Left ventricle myocardium inferior (tissue), 1 donor: ENCODE data around the gene BMF. TPM values are rescaled to one million over a fixed set of nuclear protein-coding genes. Genes with fewer than 3 reads are reported as not detected.
"Not testable (repeated sequence)": the region's sequence is repeated elsewhere in the genome, so short reads cannot be mapped to it uniquely, and the experiment has no call there.

Experiments
- DNase-seq: peaks from one replicate; pipeline ENCODE4 v3.0.0-alpha.2; 2020
- H3K27ac ChIP-seq: fragments of 200-600 bp; replicated peaks from 2 replicates; pipeline ENCODE4 v1.8.0; 2021
- H3K27me3 ChIP-seq: fragments of 200-600 bp; 2 replicates; pipeline ENCODE4 v1.8.0; 2021; ENCODE audit warnings: low read depth
- H3K36me3 ChIP-seq: fragments of 200-600 bp; 2 replicates; pipeline ENCODE4 v1.8.0; 2021
- H3K4me1 ChIP-seq: fragments of 200-600 bp; 2 replicates; pipeline ENCODE4 v1.8.0; 2021
- H3K4me3 ChIP-seq: fragments of 200-600 bp; 2 replicates; pipeline ENCODE4 v1.8.0; 2021; ENCODE audit warnings: mild to moderate bottlenecking, moderate library complexity
- H3K9me3 ChIP-seq: fragments of 200-600 bp; replicated peaks from 2 replicates; pipeline ENCODE4 v1.8.0; 2021
- intact Hi-C: fragments of 100-400 bp; cut with micrococcal nuclease; formaldehyde crosslinking; loops from one replicate; pipeline ENCODE4 v1.11.0; 2022
- total RNA-seq: library from RNA; stranded (reverse); fragmentation: NEBNext Ultra II Directional; extraction: Animal tissue kit (Norgen Biotek cat#: 25700); gene quantifications from one replicate; pipeline ENCODE4 v1.2.1, GENCODE V29; 2021
- TF ChIP-seq, protein P1 (sequence below): fragments of 200-600 bp; IDR thresholded peaks from 2 replicates; pipeline ENCODE4 v1.8.0; 2021; ENCODE audit warnings: antibody characterized with exemption, mild to moderate bottlenecking, borderline replicate concordance
- donor health status: DM: no; HTN: yes; CAD: no; lungs with severe emphysema.

The BMF gene
- total RNA-seq, 1 donor from 2014 or later, result 3.1 TPM

DNA sequence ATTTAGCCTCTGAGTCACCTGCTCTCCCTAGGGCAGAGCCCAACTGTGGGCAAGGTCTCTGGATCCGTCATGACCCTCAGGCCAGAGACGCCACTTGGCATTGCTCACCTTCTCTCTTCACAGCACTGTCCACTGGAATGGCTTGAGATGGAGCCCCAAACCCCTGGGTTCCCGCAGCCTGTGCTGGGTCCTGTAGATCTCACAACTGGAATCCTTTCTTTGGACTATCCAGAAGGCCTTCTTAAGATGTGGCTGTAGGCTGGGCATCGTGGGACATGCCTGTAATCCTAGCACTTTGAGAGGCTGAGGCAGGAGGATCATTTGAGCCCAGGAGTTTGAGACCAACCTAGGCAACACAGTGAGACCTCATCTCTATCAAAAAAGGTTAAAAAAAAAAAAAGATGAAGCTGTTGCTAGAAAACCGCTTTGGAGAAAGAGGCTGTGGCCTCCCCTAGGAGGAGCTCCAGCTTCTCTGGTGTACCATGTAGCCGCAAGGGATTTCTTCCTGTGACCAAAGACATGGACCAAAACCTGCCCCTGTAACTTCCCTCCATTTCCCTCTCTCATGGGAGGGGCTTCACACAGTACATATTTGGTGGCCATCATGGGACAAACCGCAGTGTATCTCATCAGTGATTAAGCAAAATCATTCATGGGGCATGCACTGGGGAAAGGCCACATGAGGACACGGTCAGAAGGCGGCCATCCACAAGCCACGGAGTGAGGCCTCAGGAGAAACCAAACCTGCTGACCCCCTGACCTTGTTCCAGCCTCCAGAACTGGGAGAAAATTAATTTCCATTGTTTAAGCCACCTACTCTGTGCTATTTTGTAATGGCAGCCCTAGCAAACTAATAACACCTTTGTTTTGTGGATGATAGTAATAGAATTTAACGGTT is 28.9 kb upstream of the BMF start:
- Histone ChIP-seq H3K4me1 (no peaks in the 10 kb centered on the region), H3K4me3 (no peak overlapping the region), H3K9me3 (no peaks in the 10 kb centered on the region), H3K27ac (no peak overlapping the region), H3K27me3 (no peaks in the 10 kb centered on the region), H3K36me3 (no peaks in the 10 kb centered on the region)
- DNase-seq, result no peak
- TF ChIP-seq, protein P1, sequence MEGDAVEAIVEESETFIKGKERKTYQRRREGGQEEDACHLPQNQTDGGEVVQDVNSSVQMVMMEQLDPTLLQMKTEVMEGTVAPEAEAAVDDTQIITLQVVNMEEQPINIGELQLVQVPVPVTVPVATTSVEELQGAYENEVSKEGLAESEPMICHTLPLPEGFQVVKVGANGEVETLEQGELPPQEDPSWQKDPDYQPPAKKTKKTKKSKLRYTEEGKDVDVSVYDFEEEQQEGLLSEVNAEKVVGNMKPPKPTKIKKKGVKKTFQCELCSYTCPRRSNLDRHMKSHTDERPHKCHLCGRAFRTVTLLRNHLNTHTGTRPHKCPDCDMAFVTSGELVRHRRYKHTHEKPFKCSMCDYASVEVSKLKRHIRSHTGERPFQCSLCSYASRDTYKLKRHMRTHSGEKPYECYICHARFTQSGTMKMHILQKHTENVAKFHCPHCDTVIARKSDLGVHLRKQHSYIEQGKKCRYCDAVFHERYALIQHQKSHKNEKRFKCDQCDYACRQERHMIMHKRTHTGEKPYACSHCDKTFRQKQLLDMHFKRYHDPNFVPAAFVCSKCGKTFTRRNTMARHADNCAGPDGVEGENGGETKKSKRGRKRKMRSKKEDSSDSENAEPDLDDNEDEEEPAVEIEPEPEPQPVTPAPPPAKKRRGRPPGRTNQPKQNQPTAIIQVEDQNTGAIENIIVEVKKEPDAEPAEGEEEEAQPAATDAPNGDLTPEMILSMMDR, result no peak
- intact Hi-C loops, result no loop called here

DNA sequence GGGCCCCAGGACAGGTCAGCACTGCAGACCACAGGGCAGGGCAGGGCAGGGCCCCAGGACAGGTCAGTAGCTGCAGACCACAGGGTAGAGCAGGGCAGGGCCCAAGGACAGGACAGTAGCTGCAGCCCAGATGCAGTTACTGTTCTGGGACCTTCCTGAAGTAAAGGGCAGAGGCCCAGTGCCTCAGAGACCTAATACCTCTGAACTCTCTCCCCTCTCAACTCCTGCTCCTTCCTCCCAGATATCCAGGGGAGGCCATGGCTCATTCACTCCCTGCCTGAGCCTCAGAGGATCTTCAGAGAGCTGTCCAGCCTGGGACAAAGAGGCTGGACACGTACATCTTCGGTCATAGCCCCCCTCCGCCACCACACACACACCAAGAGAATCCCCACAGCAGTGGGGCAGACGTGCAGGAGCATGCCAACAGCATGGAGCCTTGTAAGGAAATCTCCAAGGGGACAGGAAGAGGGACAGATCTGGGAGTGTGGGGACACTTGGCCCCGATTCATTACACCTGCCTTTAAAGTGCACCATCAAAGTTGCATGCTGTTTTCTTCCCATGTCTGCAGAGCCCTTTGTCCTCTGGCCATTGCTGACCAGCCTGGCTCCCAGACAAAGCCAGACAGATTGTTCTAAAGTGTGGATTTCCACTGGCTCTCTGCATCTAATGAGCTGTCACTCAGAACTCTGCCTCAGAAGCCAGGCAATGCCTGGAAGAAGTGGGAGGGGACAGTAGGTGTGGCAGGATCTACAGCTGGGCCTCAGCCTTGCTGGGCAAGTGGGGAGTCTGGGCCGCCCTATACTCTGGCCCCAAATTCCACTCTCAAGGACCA is 28.0 kb upstream of the BMF start:
- H3K27ac ChIP-seq, result no peak overlapping the region
- intact Hi-C loops, result no loop called here
- TF ChIP-seq, protein P1, result no peak

DNA sequence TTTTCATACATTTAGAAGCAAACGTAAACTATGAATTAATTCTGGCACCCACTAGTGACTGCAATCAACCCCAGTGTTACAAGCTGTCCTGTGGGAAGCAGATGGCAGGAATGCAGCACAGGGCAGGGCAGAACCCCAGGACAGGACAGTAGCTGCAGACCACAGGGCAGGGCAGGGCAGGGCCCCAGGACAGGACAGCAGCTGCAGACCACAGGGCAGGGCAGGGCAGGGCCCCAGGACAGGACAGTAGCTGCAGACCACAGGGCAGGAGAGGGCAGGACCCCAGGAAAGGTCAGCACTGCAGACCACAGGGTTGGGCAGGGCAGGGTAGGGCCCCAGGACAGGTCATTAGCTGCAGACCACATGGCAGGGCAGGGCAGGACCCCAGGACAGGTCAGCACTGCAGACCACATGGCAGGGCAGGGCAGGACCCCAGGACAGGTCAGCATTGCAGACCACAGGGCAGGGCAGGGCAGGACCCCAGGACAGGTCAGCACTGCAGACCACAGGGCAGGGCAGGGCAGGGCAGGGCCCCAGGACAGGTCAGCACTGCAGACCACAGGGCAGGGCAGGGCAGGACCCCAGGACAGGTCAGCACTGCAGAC is 27.3 kb upstream of the BMF start:
- H3K36me3 ChIP-seq, intact Hi-C loops: not testable (repeated sequence)

More for the DNA sequence above, 28.0 kb upstream of the BMF start:
- Histone ChIP-seq H3K4me1 (no peaks in the 10 kb centered on the region), H3K36me3 (no peaks in the 10 kb centered on the region), H3K27me3 (no peaks in the 10 kb centered on the region), H3K9me3 (no peaks in the 10 kb centered on the region), H3K4me3 (no peak overlapping the region)
- no peak for DNase-seq

DNA sequence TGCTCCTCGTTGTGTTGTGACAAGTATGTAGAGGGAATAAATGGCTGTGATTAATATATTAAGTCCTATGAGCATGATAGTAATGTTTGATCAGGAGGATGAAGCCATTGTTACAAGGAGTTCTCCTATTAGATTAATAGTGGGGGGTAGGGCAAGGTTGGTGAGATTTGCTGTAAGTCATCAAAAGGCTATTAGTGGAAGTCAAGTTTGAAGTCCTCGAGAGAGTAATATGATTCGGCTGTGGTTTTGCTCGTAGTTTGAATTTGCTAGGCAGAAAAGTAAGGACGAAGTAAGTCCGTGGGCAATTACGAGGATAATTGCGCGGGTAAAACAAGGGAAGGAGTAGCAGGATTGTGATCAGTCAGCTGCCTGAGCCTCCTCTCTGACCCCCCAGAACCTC is 26.2 kb upstream of the BMF start:
- H3K4me3 ChIP-seq, result no peak overlapping the region
- H3K4me1 ChIP-seq, result no peaks in the 10 kb centered on the region
- no peak overlapping the region for H3K27ac ChIP-seq
- TF ChIP-seq, protein P1, result no peak
- intact Hi-C loops, result no loop called here
- no peaks in the 10 kb centered on the region for H3K9me3 ChIP-seq
- peaks cover 12% of the 10 kb centered on the region for H3K27me3 ChIP-seq
- DNase-seq, result no peak
- no peaks in the 10 kb centered on the region for H3K36me3 ChIP-seq

More for the DNA sequence above, 27.3 kb upstream of the BMF start:
- not testable (repeated sequence) for H3K9me3 ChIP-seq, H3K4me3 ChIP-seq, H3K4me1 ChIP-seq, DNase-seq, H3K27ac ChIP-seq, H3K27me3 ChIP-seq

DNA sequence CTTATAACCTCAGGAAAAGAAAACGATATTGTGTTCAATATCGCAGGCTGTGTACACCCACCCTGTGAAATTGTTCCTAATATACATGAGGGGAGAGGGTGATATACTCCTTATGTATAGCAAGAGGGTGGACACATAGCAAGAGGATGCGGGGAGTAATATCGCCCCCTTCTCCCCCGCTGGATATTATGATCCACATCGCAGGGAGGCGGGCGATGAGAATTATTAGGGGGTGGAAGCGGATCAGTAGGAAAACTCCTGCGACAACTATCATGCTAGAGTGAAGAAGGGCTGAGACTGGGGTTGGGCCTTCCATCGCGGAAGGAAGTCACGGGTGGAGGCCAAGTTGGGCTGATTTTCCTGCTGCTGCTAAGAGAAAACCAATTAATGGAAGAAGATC is 24.9 kb upstream of the BMF start:
- H3K9me3 ChIP-seq, result no peaks in the 10 kb centered on the region
- no peaks in the 10 kb centered on the region for H3K36me3 ChIP-seq
- H3K4me3 ChIP-seq, result no peak overlapping the region
- TF ChIP-seq, protein P1, result no peak
- no peaks in the 10 kb centered on the region for H3K4me1 ChIP-seq
- H3K27me3 ChIP-seq, result peaks cover 23% of the 10 kb centered on the region
- no peak overlapping the region for H3K27ac ChIP-seq
- intact Hi-C loops, result no loop called here
- DNase-seq, result no peak
